Body of pancreas (tissue), 4 donors: ENCODE data around the gene EDNRA. TPM values are rescaled to one million over a fixed set of nuclear protein-coding genes. Genes with fewer than 3 reads are reported as not detected.

Source experiments
- ATAC-seq: fragments of 150-250 bp; one replicate; pipeline ENCODE4 v1.9.1; 2016
- DNase-seq, 4 donors: peaks; one replicate each; pipeline ENCODE4 v3.0.0-alpha.2; 2019
- H3K27ac ChIP-seq, 4 donors: fragments of 200-600 bp; sonication (generic); 1 replicate in 3 of 4; 2 replicates in 1 of 4; pipeline versions ENCODE4 v1.5.1 to v1.6.1; 2016 to 2019; ENCODE audit warnings: mild to moderate bottlenecking in 1 of 4, mixed read lengths in 1 of 4, moderate library complexity in 1 of 4
- H3K27me3 ChIP-seq, 2 donors: fragments of 200-600 bp; sonication (generic); one replicate each; pipeline ENCODE4 v1.6.0; 2016; ENCODE audit warnings: mild to moderate bottlenecking in 1 of 2
- H3K36me3 ChIP-seq, 2 donors: fragments of 200-600 bp; sonication (generic); replicated peaks in 1 of 2; 2 replicates each; pipeline ENCODE4 v1.5.1; 2016; ENCODE audit warnings: low read depth in 2 of 2; ENCODE audit not compliant: insufficient read depth in 1 of 2
- H3K4me1 ChIP-seq: fragments of 200-600 bp; sonication (generic); one replicate; pipeline ENCODE4 v1.6.0; 2016
- H3K4me3 ChIP-seq, 2 donors: fragments of 200-600 bp; sonication (generic); 1 replicate in 1 of 2; 2 replicates in 1 of 2; pipeline ENCODE4 v1.5.1; 2016 to 2019
- H3K9me3 ChIP-seq, 3 donors: fragments of 200-600 bp; sonication (generic); 1 replicate in 2 of 3; 2 replicates in 1 of 3; pipeline ENCODE4 v1.5.1; 2016
- POLR2A ChIP-seq, 3 donors: fragments of 450-650 bp; IDR thresholded peaks; one replicate each; pipeline ENCODE4 v1.6.1; 2016; ENCODE audit warnings: antibody characterized with exemption in 3 of 3, mild to moderate bottlenecking in 2 of 3
- WGBS, 2 donors: methylation state at CpG; one replicate each; pipeline ENCODE4 v1.1.5; 2017; 5-methylcytosine and 5-hydroxymethylcytosine counted together
- intact Hi-C: fragments of 100-400 bp; cut with DNase I; formaldehyde crosslinking; loops from one replicate; pipeline ENCODE4 v1.15.1; 2023
- total RNA-seq, 2 donors: library from RNA; depleted of rRNA; stranded (reverse); fragments of >200 nt; gene quantifications; one replicate each; pipeline ENCODE4 v1.1.0, GENCODE V29; 2016
- TF ChIP-seq, protein P1 (sequence below), 7 experiments: fragments of 450-650 bp in 4 of 7; fragments of 200-600 bp in 3 of 7; sonication (generic) in 3 of 7; IDR thresholded peaks; one replicate each; pipeline ENCODE4 v1.5.1; 2016 to 2019; ENCODE audit warnings: antibody characterized with exemption in 7 of 7

Gene EDNRA
- total RNA-seq, 2 donors from 2014 or later = 1.3 TPM

DNA sequence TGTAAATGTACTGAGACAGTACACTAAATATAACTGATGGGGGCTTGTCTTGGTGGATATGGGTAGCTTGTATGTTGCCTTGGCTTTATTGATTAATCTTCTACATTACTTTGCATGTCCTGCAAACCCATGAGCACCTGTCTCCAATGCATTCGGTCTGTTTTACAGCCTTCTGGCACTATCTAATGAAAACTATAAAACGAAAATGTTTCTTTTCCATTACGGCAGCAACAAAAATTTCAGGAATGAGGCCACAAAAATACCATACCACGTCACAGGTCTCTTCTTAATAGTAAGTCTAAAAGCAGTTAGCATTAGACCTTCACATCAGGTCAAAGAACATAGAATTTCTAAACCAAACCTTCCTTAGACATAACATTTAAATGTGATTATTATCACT, 49.8 kb downstream of the EDNRA start:
- no peak for TF ChIP-seq POLR2A (IDR thresholded peaks at IDR 0.05)
- TF ChIP-seq, protein P1, sequence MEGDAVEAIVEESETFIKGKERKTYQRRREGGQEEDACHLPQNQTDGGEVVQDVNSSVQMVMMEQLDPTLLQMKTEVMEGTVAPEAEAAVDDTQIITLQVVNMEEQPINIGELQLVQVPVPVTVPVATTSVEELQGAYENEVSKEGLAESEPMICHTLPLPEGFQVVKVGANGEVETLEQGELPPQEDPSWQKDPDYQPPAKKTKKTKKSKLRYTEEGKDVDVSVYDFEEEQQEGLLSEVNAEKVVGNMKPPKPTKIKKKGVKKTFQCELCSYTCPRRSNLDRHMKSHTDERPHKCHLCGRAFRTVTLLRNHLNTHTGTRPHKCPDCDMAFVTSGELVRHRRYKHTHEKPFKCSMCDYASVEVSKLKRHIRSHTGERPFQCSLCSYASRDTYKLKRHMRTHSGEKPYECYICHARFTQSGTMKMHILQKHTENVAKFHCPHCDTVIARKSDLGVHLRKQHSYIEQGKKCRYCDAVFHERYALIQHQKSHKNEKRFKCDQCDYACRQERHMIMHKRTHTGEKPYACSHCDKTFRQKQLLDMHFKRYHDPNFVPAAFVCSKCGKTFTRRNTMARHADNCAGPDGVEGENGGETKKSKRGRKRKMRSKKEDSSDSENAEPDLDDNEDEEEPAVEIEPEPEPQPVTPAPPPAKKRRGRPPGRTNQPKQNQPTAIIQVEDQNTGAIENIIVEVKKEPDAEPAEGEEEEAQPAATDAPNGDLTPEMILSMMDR (IDR thresholded peaks at IDR 0.05) = no peak
- intact Hi-C loops = no loop called here
- Histone ChIP-seq H3K36me3 (no peaks in the 10 kb centered on the region), H3K4me3 (no peak overlapping the region), H3K27me3 (no peaks in the 10 kb centered on the region), H3K27ac (no peak overlapping the region), H3K4me1 (no peaks in the 10 kb centered on the region), H3K9me3 (no peaks in the 10 kb centered on the region)
- DNase-seq (no peak), ATAC-seq (no peak)
- WGBS, 2 donors = 45 to 52% methylated on average over 4 of the region's 4 CpGs

DNA sequence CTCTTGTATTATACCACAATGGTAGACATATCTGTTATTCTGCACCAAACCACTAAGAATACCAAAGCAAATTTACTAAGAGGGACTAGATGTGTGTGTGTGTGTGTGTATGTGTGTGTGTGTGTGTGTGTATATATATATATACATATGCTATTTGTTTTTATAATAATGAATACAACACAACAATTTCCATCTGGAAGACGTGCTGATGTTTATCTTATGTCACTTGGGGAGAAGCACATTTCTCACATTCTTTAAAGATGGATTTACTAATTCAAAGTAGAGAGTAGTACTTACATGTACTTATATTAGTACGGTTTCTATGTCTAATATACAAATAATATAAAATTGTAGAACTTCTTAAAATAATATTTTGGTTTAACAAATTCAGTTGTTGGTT, 52.0 kb downstream of the EDNRA start:
- H3K27ac ChIP-seq = no peak overlapping the region
- TF ChIP-seq, protein P1 (IDR thresholded peaks at IDR 0.05) = no peak
- no peak for TF ChIP-seq POLR2A (IDR thresholded peaks at IDR 0.05)
- DNase-seq = no peak
- intact Hi-C loops = no loop called here
- no peaks in the 10 kb centered on the region for H3K27me3 ChIP-seq
- no peaks in the 10 kb centered on the region for H3K9me3 ChIP-seq
- ATAC-seq = no peak
- H3K4me1 ChIP-seq = no peaks in the 10 kb centered on the region
- H3K4me3 ChIP-seq = no peak overlapping the region
- WGBS, 2 donors = 40% methylated on average over 2 of the region's 2 CpGs
- H3K36me3 ChIP-seq = no peaks in the 10 kb centered on the region

DNA sequence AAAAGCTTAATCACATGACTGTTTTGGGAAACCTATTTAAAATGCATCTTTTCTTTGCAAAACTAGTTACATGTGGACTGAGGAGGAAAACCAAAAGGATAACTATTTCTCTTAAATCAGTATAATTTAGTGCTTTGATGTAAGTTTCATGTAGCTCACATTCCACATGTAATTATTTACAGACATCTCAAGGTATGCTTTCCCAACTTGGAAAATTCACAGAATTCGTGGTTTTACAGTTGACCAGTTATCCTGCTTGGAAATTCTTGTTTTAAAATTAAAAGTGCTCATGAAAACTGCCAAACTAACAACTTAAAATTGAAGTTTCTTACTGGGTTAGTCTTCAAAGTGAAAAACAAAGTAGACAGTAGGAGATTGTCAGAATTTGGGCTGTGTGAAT, 52.4 kb downstream of the EDNRA start:
- Histone ChIP-seq H3K4me3 (no peak overlapping the region), H3K9me3 (no peaks in the 10 kb centered on the region), H3K27me3 (no peaks in the 10 kb centered on the region), H3K27ac (no peak overlapping the region), H3K36me3 (no peaks in the 10 kb centered on the region), H3K4me1 (no peaks in the 10 kb centered on the region)
- no peak for ATAC-seq
- no peak for DNase-seq
- intact Hi-C loops = no loop called here
- WGBS, 2 donors = 39 to 55% methylated on average over 1 of the region's 1 CpG
- TF ChIP-seq, protein P1 (IDR thresholded peaks at IDR 0.05) = no peak
- no peak for TF ChIP-seq POLR2A (IDR thresholded peaks at IDR 0.05)

DNA sequence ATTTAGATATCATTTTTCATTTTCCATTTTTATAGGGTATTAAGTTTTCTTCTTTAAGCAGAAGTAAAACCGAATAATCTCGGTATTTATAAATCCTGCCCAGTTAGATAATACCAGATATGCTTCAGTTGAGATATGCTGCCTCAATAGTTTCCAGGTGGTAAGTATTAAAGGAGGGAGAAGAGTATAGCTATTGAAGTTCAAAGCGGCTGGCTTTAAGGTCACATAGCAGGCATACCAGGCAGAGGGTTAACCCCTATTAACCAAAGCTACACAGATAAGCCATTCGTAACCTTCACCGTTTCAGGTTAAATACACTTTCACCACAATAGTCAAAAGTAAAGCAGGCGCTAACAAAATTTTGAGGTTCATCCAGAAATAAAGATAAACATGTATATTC, 54.2 kb downstream of the EDNRA start:
- DNase-seq (no peak), ATAC-seq (no peak)
- Histone ChIP-seq H3K4me3 (no peak overlapping the region), H3K9me3 (no peaks in the 10 kb centered on the region), H3K36me3 (no peaks in the 10 kb centered on the region), H3K27me3 (no peaks in the 10 kb centered on the region), H3K27ac (no peak overlapping the region), H3K4me1 (no peaks in the 10 kb centered on the region)
- intact Hi-C loops = no loop called here
- 41 to 50% methylated on average over 6 of the region's 6 CpGs for WGBS, 2 donors
- TF ChIP-seq, protein P1 (IDR thresholded peaks at IDR 0.05) = no peak
- no peak for TF ChIP-seq POLR2A (IDR thresholded peaks at IDR 0.05)

DNA sequence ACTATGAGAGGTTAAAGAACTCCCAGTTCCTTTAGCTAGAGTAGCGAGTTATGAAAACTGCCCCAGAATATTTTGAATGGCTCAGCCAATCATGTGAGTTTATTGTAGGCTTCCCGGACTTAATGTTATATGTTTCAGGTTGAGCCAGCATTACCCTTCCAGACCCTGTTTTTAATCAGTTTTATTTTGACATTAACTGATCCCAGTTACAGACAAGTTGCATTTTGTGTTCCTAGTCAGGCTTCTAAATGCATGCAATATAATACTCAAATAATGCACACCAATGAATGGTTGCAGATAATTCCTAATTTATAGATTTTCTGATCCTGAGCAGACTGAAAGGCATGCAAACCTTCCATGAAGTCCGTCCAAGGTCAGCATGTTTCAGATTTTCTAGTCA, 57.8 kb downstream of the EDNRA start:
- DNase-seq (no peak), ATAC-seq (no peak)
- H3K4me1 ChIP-seq = no peaks in the 10 kb centered on the region
- H3K27me3 ChIP-seq = no peaks in the 10 kb centered on the region
- H3K36me3 ChIP-seq = no peaks in the 10 kb centered on the region
- H3K9me3 ChIP-seq = no peaks in the 10 kb centered on the region
- H3K4me3 ChIP-seq = no peak overlapping the region
- 65 to 67% methylated on average over 3 of the region's 3 CpGs for WGBS, 2 donors
- no peak for TF ChIP-seq POLR2A (IDR thresholded peaks at IDR 0.05)
- TF ChIP-seq, protein P1 (IDR thresholded peaks at IDR 0.05) = no peak
- intact Hi-C loops = no loop called here
- no peak overlapping the region for H3K27ac ChIP-seq
